ENCODE results near the gene NCF4.

- TF ChIP-seq CTCF (IDR thresholded peaks at IDR 0.05), result no peak
- TF ChIP-seq POLR2A (IDR thresholded peaks at IDR 0.05), result no peak
Observed at GRCh38 chr22:36860438-36860820, 377 bp upstream of the NCF4 start.

Measured in thyroid gland (tissue), 4 donors.